Smooth muscle cell (in vitro differentiated cells): Measurements from ENCODE around the gene STX8. TPM values are rescaled to one million over a fixed set of nuclear protein-coding genes. Genes with fewer than 3 reads are reported as not detected.

Experiments used
- DNase-seq: peaks from one replicate; lab custom pipeline; 2025; ENCODE audit not compliant: unreplicated experiment; lab: John Stamatoyannopoulos, UW
- H2AFZ ChIP-seq: fragments of 200-600 bp; sonication (generic); 2 replicates; pipeline ENCODE4 v1.6.0; 2016; ENCODE audit warnings: antibody characterized with exemption, low read depth, mild to moderate bottlenecking
- H3F3A ChIP-seq: fragments of 200-600 bp; sonication (generic); 2 replicates; pipeline ENCODE4 v1.6.0; 2017; ENCODE audit warnings: antibody characterized with exemption, low read depth
- H3K27ac ChIP-seq: fragments of 200-600 bp; sonication (generic); 2 replicates; pipeline ENCODE4 v1.5.1; 2016; ENCODE audit warnings: low read depth, mild to moderate bottlenecking
- H3K27me3 ChIP-seq: fragments of 200-600 bp; sonication (generic); 2 replicates; pipeline ENCODE4 v1.6.1; 2016; ENCODE audit warnings: low read depth, mild to moderate bottlenecking
- H3K36me3 ChIP-seq: fragments of 200-600 bp; sonication (generic); 2 replicates; pipeline ENCODE4 v1.5.1; 2016; ENCODE audit warnings: low read depth
- H3K4me1 ChIP-seq: fragments of 200-600 bp; sonication (generic); 2 replicates; pipeline ENCODE4 v1.5.1; 2016; ENCODE audit warnings: low read depth
- H3K4me2 ChIP-seq: fragments of 200-600 bp; sonication (generic); 2 replicates; pipeline ENCODE4 v1.6.0; 2016; ENCODE audit warnings: mild to moderate bottlenecking
- H3K4me3 ChIP-seq: fragments of 200-600 bp; sonication (generic); 2 replicates; pipeline ENCODE4 v1.5.1; 2016; ENCODE audit warnings: mild to moderate bottlenecking
- H3K79me2 ChIP-seq: fragments of 200-600 bp; sonication (generic); 2 replicates; pipeline ENCODE4 v1.6.0; 2016; ENCODE audit warnings: low read depth, mild to moderate bottlenecking
- H3K9ac ChIP-seq: fragments of 200-600 bp; sonication (generic); 2 replicates; pipeline ENCODE4 v1.6.0; 2016; ENCODE audit warnings: low read depth
- H3K9me3 ChIP-seq: fragments of 200-600 bp; sonication (generic); replicated peaks from 2 replicates; pipeline ENCODE4 v1.5.1; 2016; ENCODE audit warnings: low read depth
- H4K20me1 ChIP-seq: fragments of 200-600 bp; sonication (generic); 2 replicates; pipeline ENCODE4 v1.6.0; 2016; ENCODE audit warnings: low read depth
- WGBS: methylation state at CpG from one replicate; pipeline ENCODE4 v1.1.7; 2016; ENCODE audit warnings: low lambda C conversion rate; 5-methylcytosine and 5-hydroxymethylcytosine counted together
- polyA plus RNA-seq: library from polyadenylated mRNA; unstranded; fragments of >200 nt; fragmentation: Nextera tagmentation; extraction: Ambion mirVana; gene quantifications from 2 replicates; pipeline ENCODE4 v1.2.1, GENCODE V29; 2016
- total RNA-seq: library from RNA; depleted of rRNA; stranded (reverse); fragments of >200 nt; gene quantifications from 2 replicates; pipeline ENCODE4 v1.2.3, GENCODE V29; 2014
- TF ChIP-seq, protein P1 (sequence below): fragments of 200-600 bp; sonication (generic); IDR thresholded peaks from 2 replicates; pipeline ENCODE4 v1.5.1; 2017; ENCODE audit warnings: borderline replicate concordance, mild to moderate bottlenecking, antibody characterized with exemption; ENCODE audit not compliant: insufficient read depth, poor library complexity, severe bottlenecking

STX8 gene
- total and polyA plus RNA-seq, 2 experiments from 2014 or later, result 63.8 to 88.5 TPM

DNA sequence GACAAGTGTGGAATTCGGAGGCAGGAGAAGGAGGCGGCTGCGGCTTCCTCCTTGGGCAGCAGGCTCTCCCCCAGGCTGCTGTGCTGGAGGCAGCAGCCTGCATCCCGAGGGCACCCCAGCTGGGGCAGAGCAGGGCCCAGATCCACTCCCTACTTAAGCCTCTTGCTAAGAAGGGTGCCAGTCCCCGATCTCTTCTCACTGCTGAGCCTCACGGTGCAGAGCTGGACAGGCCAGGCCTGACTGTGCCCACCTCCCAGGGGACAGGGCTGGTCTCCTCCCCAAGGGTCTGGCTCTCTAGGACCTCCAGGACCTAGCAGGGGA, 343.5 kb downstream of the STX8 start:
- no peak overlapping the region for H3K9ac ChIP-seq
- DNase-seq, result no peak
- H3K79me2 ChIP-seq, result no peaks in the 10 kb centered on the region
- H4K20me1 ChIP-seq, result no peaks in the 10 kb centered on the region
- H3F3A ChIP-seq, result no peaks in the 10 kb centered on the region
- TF ChIP-seq, protein P1, sequence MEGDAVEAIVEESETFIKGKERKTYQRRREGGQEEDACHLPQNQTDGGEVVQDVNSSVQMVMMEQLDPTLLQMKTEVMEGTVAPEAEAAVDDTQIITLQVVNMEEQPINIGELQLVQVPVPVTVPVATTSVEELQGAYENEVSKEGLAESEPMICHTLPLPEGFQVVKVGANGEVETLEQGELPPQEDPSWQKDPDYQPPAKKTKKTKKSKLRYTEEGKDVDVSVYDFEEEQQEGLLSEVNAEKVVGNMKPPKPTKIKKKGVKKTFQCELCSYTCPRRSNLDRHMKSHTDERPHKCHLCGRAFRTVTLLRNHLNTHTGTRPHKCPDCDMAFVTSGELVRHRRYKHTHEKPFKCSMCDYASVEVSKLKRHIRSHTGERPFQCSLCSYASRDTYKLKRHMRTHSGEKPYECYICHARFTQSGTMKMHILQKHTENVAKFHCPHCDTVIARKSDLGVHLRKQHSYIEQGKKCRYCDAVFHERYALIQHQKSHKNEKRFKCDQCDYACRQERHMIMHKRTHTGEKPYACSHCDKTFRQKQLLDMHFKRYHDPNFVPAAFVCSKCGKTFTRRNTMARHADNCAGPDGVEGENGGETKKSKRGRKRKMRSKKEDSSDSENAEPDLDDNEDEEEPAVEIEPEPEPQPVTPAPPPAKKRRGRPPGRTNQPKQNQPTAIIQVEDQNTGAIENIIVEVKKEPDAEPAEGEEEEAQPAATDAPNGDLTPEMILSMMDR, result no peak
- no peak overlapping the region for H3K4me2 ChIP-seq
- WGBS, result 90% methylated on average over 6 of the region's 6 CpGs
- no peaks in the 10 kb centered on the region for H3K27me3 ChIP-seq
- no peaks in the 10 kb centered on the region for H3K36me3 ChIP-seq
- H2AFZ ChIP-seq, result no peak overlapping the region
- H3K9me3 ChIP-seq, result no peaks in the 10 kb centered on the region
- no peaks in the 10 kb centered on the region for H3K4me1 ChIP-seq
- no peak overlapping the region for H3K27ac ChIP-seq
- H3K4me3 ChIP-seq, result no peak overlapping the region

DNA sequence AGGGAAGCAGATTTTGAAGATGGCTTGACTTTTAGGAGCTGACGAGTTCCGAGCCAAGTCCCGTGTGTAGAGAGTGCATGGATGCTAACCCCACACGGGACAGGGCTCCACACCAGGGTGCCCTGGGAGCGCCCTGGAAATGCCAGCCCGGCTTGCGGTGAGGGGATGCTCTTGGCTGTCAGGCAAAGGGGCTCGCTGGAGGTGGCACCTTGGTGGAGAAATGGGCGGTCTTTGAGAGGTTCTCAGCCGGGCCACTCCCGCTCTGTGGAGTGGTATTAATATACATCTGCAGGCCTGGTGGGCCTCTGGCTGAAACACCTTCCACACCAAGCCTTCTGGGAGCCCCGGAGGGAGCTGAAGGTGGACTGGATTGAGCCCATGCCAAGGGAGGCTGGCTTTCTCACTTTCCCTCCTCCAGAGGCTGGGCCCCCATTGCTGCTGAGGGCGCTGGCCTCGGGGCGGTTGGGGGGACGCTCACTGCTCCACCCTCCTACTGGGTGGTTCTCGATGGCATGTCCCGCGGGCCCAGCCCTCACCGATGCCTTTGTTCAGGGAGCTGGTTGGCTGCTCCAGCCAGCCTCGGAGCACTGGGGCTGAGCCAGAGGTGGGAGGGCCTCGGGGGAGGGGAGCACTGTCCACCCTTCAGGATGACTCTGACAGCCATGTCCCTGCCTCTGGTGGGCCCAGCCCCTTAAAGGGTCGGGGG, 344.0 kb downstream of the STX8 start:
- Histone ChIP-seq H3K9ac (no peak overlapping the region), H4K20me1 (no peaks in the 10 kb centered on the region), H2AFZ (no peak overlapping the region), H3K36me3 (no peaks in the 10 kb centered on the region), H3F3A (no peaks in the 10 kb centered on the region), H3K9me3 (no peaks in the 10 kb centered on the region), H3K79me2 (no peaks in the 10 kb centered on the region), H3K4me2 (no peak overlapping the region), H3K4me1 (no peaks in the 10 kb centered on the region), H3K27me3 (no peaks in the 10 kb centered on the region), H3K27ac (no peak overlapping the region), H3K4me3 (no peak overlapping the region)
- TF ChIP-seq, protein P1, result no peak
- DNase-seq, result no peak
- 92% methylated on average over 23 of the region's 23 CpGs for WGBS

DNA sequence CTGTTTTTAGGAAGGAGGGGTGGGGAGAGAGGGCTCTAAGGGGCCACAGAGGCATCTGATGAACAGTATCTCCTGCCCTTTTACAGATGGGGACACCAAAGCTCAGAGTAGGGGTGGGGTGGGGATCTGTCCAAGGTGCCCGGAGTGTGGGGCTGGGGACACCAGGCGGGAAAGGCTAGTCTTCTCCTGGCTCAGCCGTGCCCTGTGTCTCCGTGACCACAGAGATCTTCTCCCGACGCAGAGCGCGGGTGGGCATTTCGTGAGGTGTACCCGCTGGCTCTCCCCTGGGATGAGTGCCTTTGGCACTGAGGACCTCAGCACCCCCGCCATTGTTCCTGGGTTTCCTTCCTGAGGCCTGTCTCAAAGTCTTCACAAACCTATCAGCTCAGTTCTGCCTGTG, 344.8 kb downstream of the STX8 start:
- Histone ChIP-seq H3K9ac (no peak overlapping the region), H4K20me1 (no peaks in the 10 kb centered on the region), H3K36me3 (no peaks in the 10 kb centered on the region), H3F3A (no peaks in the 10 kb centered on the region), H3K4me2 (no peak overlapping the region), H3K27me3 (no peaks in the 10 kb centered on the region), H3K79me2 (no peaks in the 10 kb centered on the region), H3K27ac (no peak overlapping the region), H3K9me3 (no peaks in the 10 kb centered on the region), H3K4me3 (no peak overlapping the region), H3K4me1 (peaks cover under 1% of the 10 kb centered on the region), H2AFZ (no peak overlapping the region)
- no peak for DNase-seq
- TF ChIP-seq, protein P1, result no peak
- WGBS, result 98% methylated on average over 11 of the region's 11 CpGs

DNA sequence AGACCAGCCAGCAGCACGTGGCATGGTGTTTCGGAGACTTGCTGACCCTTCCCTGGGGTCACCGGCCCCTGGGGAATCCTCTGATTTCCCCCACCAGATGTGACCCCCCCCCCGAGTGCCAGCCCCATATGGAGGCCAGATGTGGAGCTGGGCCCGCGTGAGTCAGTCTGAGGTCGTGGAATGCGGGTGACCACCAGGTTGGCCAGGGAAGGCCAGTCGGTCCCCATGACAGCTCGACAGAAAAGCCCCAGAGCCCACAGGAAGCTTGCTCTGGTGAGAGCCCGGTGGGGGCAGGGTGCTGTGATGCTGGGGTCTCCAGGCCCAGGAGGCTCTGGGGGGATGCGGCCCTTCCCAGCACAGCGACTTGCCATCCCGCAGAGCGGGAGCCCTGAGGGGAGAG, 345.3 kb downstream of the STX8 start:
- H3K79me2 ChIP-seq, result no peaks in the 10 kb centered on the region
- no peaks in the 10 kb centered on the region for H4K20me1 ChIP-seq
- WGBS, result 69% methylated on average over 14 of the region's 15 CpGs
- H3K9me3 ChIP-seq, result no peaks in the 10 kb centered on the region
- no peak overlapping the region for H3K4me2 ChIP-seq
- H3K36me3 ChIP-seq, result no peaks in the 10 kb centered on the region
- no peak overlapping the region for H2AFZ ChIP-seq
- peaks cover 3% of the 10 kb centered on the region for H3K27me3 ChIP-seq
- H3K4me1 ChIP-seq, result peaks cover 6% of the 10 kb centered on the region
- H3K9ac ChIP-seq, result no peak overlapping the region
- no peak overlapping the region for H3K4me3 ChIP-seq
- no peak overlapping the region for H3K27ac ChIP-seq
- DNase-seq, result no peak
- no peaks in the 10 kb centered on the region for H3F3A ChIP-seq
- TF ChIP-seq, protein P1, result no peak
